ENCODE measurements around the gene ERN1.

The ERN1 gene

GRCh38 chr17:64074704-64075426 lies 55.1 kb downstream of the ERN1 start:
- DNase-seq (ENCODE audit: insufficient read length) (no peak), FAIRE-seq (no peak)
- TF ChIP-seq POLR2AphosphoS5 (IDR thresholded peaks at IDR 0.05; ENCODE audit: low read depth, low read length), result no peak
- TF ChIP-seq POLR2A (IDR thresholded peaks at IDR 0.05; ENCODE audit: low read depth, low read length), result no peak
- TF ChIP-seq TAF1 (IDR thresholded peaks at IDR 0.05; ENCODE audit: borderline replicate concordance, low read depth, low read length), result no peak

- FAIRE-seq (peak; percentile 53), DNase-seq (ENCODE audit: insufficient read length) (no peak)
- TF ChIP-seq POLR2A (IDR thresholded peaks at IDR 0.05; ENCODE audit: low read depth, low read length) (no peak), TAF1 (IDR thresholded peaks at IDR 0.05; ENCODE audit: borderline replicate concordance, low read depth, low read length) (no peak), POLR2AphosphoS5 (IDR thresholded peaks at IDR 0.05; ENCODE audit: low read depth, low read length) (no peak)
Observed at GRCh38 chr17:64073771-64074703, 55.9 kb downstream of the ERN1 start.

GRCh38 chr17:64071111-64071510 lies 58.8 kb downstream of the ERN1 start:
- FAIRE-seq, result no peak

GRCh38 chr17:64070213-64070612 lies 59.7 kb downstream of the ERN1 start:
- DNase-seq (ENCODE audit: insufficient read length), result no peak
- TF ChIP-seq TAF1 (IDR thresholded peaks at IDR 0.05; ENCODE audit: borderline replicate concordance, low read depth, low read length), result no peak
- no peak for TF ChIP-seq POLR2AphosphoS5 (IDR thresholded peaks at IDR 0.05; ENCODE audit: low read depth, low read length)
- TF ChIP-seq POLR2A (IDR thresholded peaks at IDR 0.05; ENCODE audit: low read depth, low read length), result no peak
- no peak for FAIRE-seq

More at GRCh38 chr17:64071111-64071510, 58.8 kb downstream of the ERN1 start:
- no peak for TF ChIP-seq TAF1 (IDR thresholded peaks at IDR 0.05; ENCODE audit: borderline replicate concordance, low read depth, low read length)
- TF ChIP-seq POLR2A (IDR thresholded peaks at IDR 0.05; ENCODE audit: low read depth, low read length), result no peak
- no peak for TF ChIP-seq POLR2AphosphoS5 (IDR thresholded peaks at IDR 0.05; ENCODE audit: low read depth, low read length)
- DNase-seq (ENCODE audit: insufficient read length), result no peak

GRCh38 chr17:64069143-64069542 lies 60.8 kb downstream of the ERN1 start:
- DNase-seq (ENCODE audit: insufficient read length) (no peak), FAIRE-seq (no peak)
- no peak for TF ChIP-seq POLR2AphosphoS5 (IDR thresholded peaks at IDR 0.05; ENCODE audit: low read depth, low read length)

GRCh38 chr17:64067657-64068056 lies 62.3 kb downstream of the ERN1 start:
- TF ChIP-seq POLR2AphosphoS5 (IDR thresholded peaks at IDR 0.05; ENCODE audit: low read depth, low read length) (no peak), POLR2A (IDR thresholded peaks at IDR 0.05; ENCODE audit: low read depth, low read length) (no peak), TAF1 (IDR thresholded peaks at IDR 0.05; ENCODE audit: borderline replicate concordance, low read depth, low read length) (no peak)
- DNase-seq (ENCODE audit: insufficient read length), result no peak
- no peak for FAIRE-seq

GRCh38 chr17:64066716-64067115 lies 63.2 kb downstream of the ERN1 start:
- FAIRE-seq (no peak), DNase-seq (ENCODE audit: insufficient read length) (no peak)
- TF ChIP-seq POLR2AphosphoS5 (IDR thresholded peaks at IDR 0.05; ENCODE audit: low read depth, low read length) (no peak), TAF1 (IDR thresholded peaks at IDR 0.05; ENCODE audit: borderline replicate concordance, low read depth, low read length) (no peak), POLR2A (IDR thresholded peaks at IDR 0.05; ENCODE audit: low read depth, low read length) (no peak)

GRCh38 chr17:64065161-64065560 lies 64.8 kb downstream of the ERN1 start:
- TF ChIP-seq POLR2AphosphoS5 (IDR thresholded peaks at IDR 0.05; ENCODE audit: low read depth, low read length), result no peak
- no peak for TF ChIP-seq TAF1 (IDR thresholded peaks at IDR 0.05; ENCODE audit: borderline replicate concordance, low read depth, low read length)
- no peak for TF ChIP-seq POLR2A (IDR thresholded peaks at IDR 0.05; ENCODE audit: low read depth, low read length)
- FAIRE-seq, result no peak
- no peak for DNase-seq (ENCODE audit: insufficient read length)

- no peak for FAIRE-seq
- TF ChIP-seq POLR2A (IDR thresholded peaks at IDR 0.05; ENCODE audit: low read depth, low read length), result no peak
- DNase-seq (ENCODE audit: insufficient read length), result no peak
Observed at GRCh38 chr17:64064331-64064730, 65.6 kb downstream of the ERN1 start.

GRCh38 chr17:64063766-64064224 lies 66.1 kb downstream of the ERN1 start:
- TF ChIP-seq TAF1 (IDR thresholded peaks at IDR 0.05; ENCODE audit: borderline replicate concordance, low read depth, low read length) (no peak), POLR2A (IDR thresholded peaks at IDR 0.05; ENCODE audit: low read depth, low read length) (no peak), POLR2AphosphoS5 (IDR thresholded peaks at IDR 0.05; ENCODE audit: low read depth, low read length) (no peak)
- DNase-seq (ENCODE audit: insufficient read length) (no peak), FAIRE-seq (peak; percentile 65)

GRCh38 chr17:64063088-64063487 lies 66.9 kb downstream of the ERN1 start:
- no peak for TF ChIP-seq TAF1 (IDR thresholded peaks at IDR 0.05; ENCODE audit: borderline replicate concordance, low read depth, low read length)
- no peak for TF ChIP-seq POLR2A (IDR thresholded peaks at IDR 0.05; ENCODE audit: low read depth, low read length)
- TF ChIP-seq POLR2AphosphoS5 (IDR thresholded peaks at IDR 0.05; ENCODE audit: low read depth, low read length), result no peak
- DNase-seq (ENCODE audit: insufficient read length) (no peak), FAIRE-seq (peak; percentile 36)

Data from GM12892 (cell line).